ENCODE data around the gene UBQLN4.

UBQLN4 gene

DNA sequence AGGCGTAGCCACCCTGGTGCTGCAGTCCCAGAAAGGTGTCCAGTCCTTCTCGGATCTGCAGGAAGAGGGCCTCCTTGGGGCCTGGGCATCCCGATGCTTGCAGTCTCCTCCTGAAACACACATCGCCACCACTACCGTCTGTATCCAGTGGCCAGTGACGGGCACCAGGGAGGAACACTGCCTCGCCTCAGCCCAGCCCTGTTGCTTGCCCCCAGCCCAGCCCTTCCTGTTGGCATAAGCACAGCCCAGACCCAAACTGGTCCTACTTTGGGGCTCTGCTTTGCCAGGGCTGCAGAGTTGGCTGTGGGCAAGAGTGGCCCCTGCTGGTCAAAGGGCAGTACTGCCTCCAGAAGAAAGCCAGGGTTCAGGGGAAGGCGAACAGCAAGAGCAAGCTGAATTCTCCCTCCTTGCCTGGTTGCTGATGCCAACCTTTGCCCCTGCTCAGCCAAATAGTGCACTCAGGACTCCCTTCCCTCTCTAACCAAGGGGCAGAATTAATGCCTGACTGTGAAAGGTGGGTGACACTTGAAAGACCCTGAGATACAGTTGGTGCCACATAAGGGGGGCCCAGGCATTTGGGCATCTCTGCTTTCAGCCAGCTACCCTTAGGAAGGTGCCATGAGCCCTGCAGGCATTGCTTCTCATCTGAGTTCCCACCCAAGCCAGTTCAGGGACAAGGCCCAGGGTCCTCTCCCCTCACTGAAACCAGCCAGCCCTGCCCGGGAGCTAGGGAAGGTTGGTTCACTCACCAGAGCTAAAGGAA lies 64.2 kb downstream of the UBQLN4 start:
- Histone ChIP-seq H3K9ac (ENCODE audit: low read depth, low read length) (no peak overlapping the region), H3K4me3 (ENCODE audit: low read length) (no peak overlapping the region), H3K27me3 (ENCODE audit: insufficient read depth, low read length) (no peaks in the 10 kb centered on the region), H3K36me3 (ENCODE audit: insufficient read depth, low read length) (no peaks in the 10 kb centered on the region), H3K9me3 (ENCODE audit: insufficient read depth, low read depth, low read length) (no peaks in the 10 kb centered on the region), H3K27ac (ENCODE audit: low read depth, low read length) (no peak overlapping the region), H3K4me1 (ENCODE audit: insufficient read depth, low read length) (0 out of 2 replicates have a peak, but pooled peaks cover 3% of the 10 kb centered on the region)
- WGBS: 57% methylated on average over 9 of the region's 9 CpGs
